Right lobe of liver (tissue), 6 donors: Measurements from ENCODE around the gene UGT1A8. TPM values are rescaled to one million over a fixed set of nuclear protein-coding genes. Genes with fewer than 3 reads are reported as not detected.
"Not testable (repeated sequence)": the region's sequence is repeated elsewhere in the genome, so short reads cannot be mapped to it uniquely, and the experiment has no call there.

Experiments
- ATAC-seq, 4 donors: fragments of 200-7000 bp; cut with Tn5 transposase; one replicate each; pipeline ENCODE4 v1.9.1; 2020; ENCODE audit warnings: mild to moderate bottlenecking in 4 of 4, moderate library complexity in 4 of 4
- DNase-seq, 3 donors: peaks; one replicate each; pipeline ENCODE4 v3.0.0-alpha.2; 2020
- H3K27ac ChIP-seq, 3 donors: fragments of 200-600 bp; one replicate each; pipeline ENCODE4 v1.8.0; 2022
- H3K27me3 ChIP-seq, 2 donors: fragments of 200-600 bp; one replicate each; pipeline ENCODE4 v1.8.0; 2022
- H3K36me3 ChIP-seq, 4 donors: fragments of 200-600 bp; sonication (generic) in 1 of 4; one replicate each; pipeline versions ENCODE4 v1.5.1 to v1.8.0; 2017 to 2022; ENCODE audit warnings: control low read depth in 1 of 4
- H3K4me1 ChIP-seq, 4 donors: fragments of 200-600 bp; sonication (generic) in 1 of 4; one replicate each; pipeline versions ENCODE4 v1.5.1 to v1.8.0; 2017 to 2022; ENCODE audit warnings: control low read depth in 1 of 4
- H3K4me3 ChIP-seq, 3 donors: fragments of 200-600 bp; one replicate each; pipeline ENCODE4 v1.8.0; 2022
- H3K9me3 ChIP-seq, 4 donors: fragments of 200-600 bp; sonication (generic) in 1 of 4; one replicate each; pipeline versions ENCODE4 v1.5.1 to v1.8.0; 2017 to 2022; ENCODE audit warnings: control low read depth in 1 of 4
- CTCF ChIP-seq, 4 donors: fragments of 200-600 bp in 3 of 4; fragments of 450-650 bp in 1 of 4; IDR thresholded peaks; one replicate each; pipeline versions ENCODE4 v1.5.1 to v1.8.0; 2016 to 2022; ENCODE audit warnings: antibody characterized with exemption in 4 of 4, mild to moderate bottlenecking in 2 of 4
- POLR2A ChIP-seq: fragments of 450-650 bp; IDR thresholded peaks from one replicate; pipeline ENCODE4 v1.6.1; 2017; ENCODE audit warnings: antibody characterized with exemption, mild to moderate bottlenecking
- WGBS: methylation state at CpG from one replicate; pipeline ENCODE4 v1.1.6; 2018; ENCODE audit warnings: low coverage, low lambda C conversion rate; ENCODE audit not compliant: insufficient coverage; ENCODE audit errors: missing lambda C conversion rate; 5-methylcytosine and 5-hydroxymethylcytosine counted together
- intact Hi-C, 2 donors: fragments of 100-400 bp; cut with DNase I; formaldehyde crosslinking; loops; one replicate each; pipeline versions ENCODE4 v1.11.2 to v1.14.1; 2022
- total RNA-seq, 6 experiments: library from RNA; depleted of rRNA in 2 of 6; stranded (reverse); fragments of >200 nt in 2 of 6; fragmentation: NEBNext Ultra II Directional in 3 of 6; extraction: Animal tissue kit (Norgen Biotek cat#: 25700) in 3 of 6; gene quantifications; one replicate each; pipeline versions ENCODE4 v1.1.0 to v1.2.4, GENCODE V29; 2016 to 2023
- donor health status: DM: no; HTN: yes; CAD: no.
- donor health status: DM: no; HTN: no; CAD: no.
- donor health status: DM: no; HTN: no; CAD: no.
- donor health status: DM: no; HTN: yes; CAD: no.
- donor health status: DM: no; HTN: yes; CAD: no.

Gene UGT1A8
- total RNA-seq, 6 experiments from 2014 or later: 0.51 to 3.8 (median 1.7) TPM

GRCh38 chr2:233584210-233584609 lies 33.2 kb upstream of the UGT1A8 start:
- intact Hi-C loops: no loop called here
- H3K36me3 ChIP-seq: no peaks in the 10 kb centered on the region
- H3K27me3 ChIP-seq: no peaks in the 10 kb centered on the region
- DNase-seq: no peak
- H3K27ac ChIP-seq: no peak overlapping the region
- no peak for TF ChIP-seq CTCF (IDR thresholded peaks at IDR 0.05)
- no peak for TF ChIP-seq POLR2A
- ATAC-seq: peak; percentile 28 to 77 (median 58)
- H3K4me3 ChIP-seq: no peak overlapping the region
- WGBS: 43% methylated on average over 1 of the region's 1 CpG
- no peaks in the 10 kb centered on the region for H3K9me3 ChIP-seq
- peaks cover 0 to 10% (median 0%) of the 10 kb centered on the region in 4 donors for H3K4me1 ChIP-seq

GRCh38 chr2:233588400-233588799 lies 29.0 kb upstream of the UGT1A8 start:
- H3K4me3 ChIP-seq: no peak overlapping the region
- no peak for TF ChIP-seq POLR2A
- TF ChIP-seq CTCF (IDR thresholded peaks at IDR 0.05): no peak
- ATAC-seq: peak in 1 of 4 donors; percentile 38
- 74% methylated on average over 2 of the region's 2 CpGs for WGBS
- H3K27ac ChIP-seq: no peak overlapping the region
- H3K36me3 ChIP-seq: no peaks in the 10 kb centered on the region
- no peaks in the 10 kb centered on the region for H3K9me3 ChIP-seq
- DNase-seq: no peak
- peaks cover 0 to 10% (median 0%) of the 10 kb centered on the region in 4 donors for H3K4me1 ChIP-seq
- intact Hi-C loops: no loop called here
- no peaks in the 10 kb centered on the region for H3K27me3 ChIP-seq

GRCh38 chr2:233592706-233593105 lies 24.7 kb upstream of the UGT1A8 start:
- H3K36me3 ChIP-seq, H3K27ac ChIP-seq, intact Hi-C loops, H3K27me3 ChIP-seq, H3K4me1 ChIP-seq, H3K4me3 ChIP-seq, H3K9me3 ChIP-seq, ATAC-seq, DNase-seq: not testable (repeated sequence)
- WGBS: 80% methylated on average over 1 of the region's 1 CpG

- intact Hi-C loops: no loop called here
- no peak overlapping the region for H3K27ac ChIP-seq
Measured at GRCh38 chr2:233593201-233593600, 24.2 kb upstream of the UGT1A8 start.

GRCh38 chr2:233597522-233597921 lies 19.9 kb upstream of the UGT1A8 start:
- Histone ChIP-seq H3K4me1 (peaks cover 0 to 12% (median 4%) of the 10 kb centered on the region in 4 donors), H3K9me3 (no peaks in the 10 kb centered on the region), H3K36me3 (no peaks in the 10 kb centered on the region), H3K27me3 (no peaks in the 10 kb centered on the region), H3K27ac (no peak overlapping the region), H3K4me3 (no peak overlapping the region)
- ATAC-seq: no peak
- WGBS: 67% methylated on average over 1 of the region's 1 CpG
- intact Hi-C loops: no loop called here
- DNase-seq: no peak
- TF ChIP-seq CTCF (IDR thresholded peaks at IDR 0.05) (no peak), POLR2A (no peak)

More at GRCh38 chr2:233593201-233593600, 24.2 kb upstream of the UGT1A8 start:
- Histone ChIP-seq H3K4me1 (peaks cover 0 to 3% (median under 1%) of the 10 kb centered on the region in 4 donors), H3K27me3 (no peaks in the 10 kb centered on the region), H3K9me3 (no peaks in the 10 kb centered on the region), H3K4me3 (no peak overlapping the region), H3K36me3 (no peaks in the 10 kb centered on the region)
- ATAC-seq (no peak), DNase-seq (no peak)
- TF ChIP-seq POLR2A (no peak), CTCF (IDR thresholded peaks at IDR 0.05) (no peak)
- 82% methylated on average over 6 of the region's 8 CpGs for WGBS
